PFSK-1 (cell line): Measurements from ENCODE around the gene SCYGR3.

Experiments used
- FOXP2 ChIP-seq: optimal IDR thresholded peaks from 2 replicates; pipeline ENCODE3; 2011; ENCODE audit warnings: borderline replicate concordance, control low read depth, inconsistent platforms; ENCODE audit not compliant: insufficient read depth; ENCODE audit errors: extremely low read length, extremely low read depth
- POLR2AphosphoS5 ChIP-seq: IDR thresholded peaks from 2 replicates; pipeline ENCODE4 v1.6.1; 2012; ENCODE audit warnings: low read depth, mild to moderate bottlenecking, control low read depth, low read length, moderate library complexity
- SIN3A ChIP-seq: IDR thresholded peaks from 2 replicates; pipeline ENCODE4 v1.6.1; 2012; ENCODE audit warnings: mild to moderate bottlenecking, low read length, moderate library complexity, borderline replicate concordance; ENCODE audit not compliant: insufficient read depth
- TAF1 ChIP-seq: IDR thresholded peaks from 2 replicates; pipeline ENCODE4 v1.6.1; 2012; ENCODE audit warnings: low read length, control low read depth, borderline replicate concordance; ENCODE audit not compliant: insufficient read depth
- TF ChIP-seq, protein P1 (sequence below), 2 experiments: IDR thresholded peaks; 2 replicates each; pipeline versions ENCODE4 v1.6.1 to v1.8.0; 2011 to 2012; ENCODE audit warnings: low read depth in 2 of 2, low read length in 2 of 2, control low read depth in 1 of 2, inconsistent platforms in 1 of 2, mild to moderate bottlenecking in 1 of 2, moderate library complexity in 1 of 2; ENCODE audit not compliant: insufficient read depth in 1 of 2

Gene SCYGR3

DNA sequence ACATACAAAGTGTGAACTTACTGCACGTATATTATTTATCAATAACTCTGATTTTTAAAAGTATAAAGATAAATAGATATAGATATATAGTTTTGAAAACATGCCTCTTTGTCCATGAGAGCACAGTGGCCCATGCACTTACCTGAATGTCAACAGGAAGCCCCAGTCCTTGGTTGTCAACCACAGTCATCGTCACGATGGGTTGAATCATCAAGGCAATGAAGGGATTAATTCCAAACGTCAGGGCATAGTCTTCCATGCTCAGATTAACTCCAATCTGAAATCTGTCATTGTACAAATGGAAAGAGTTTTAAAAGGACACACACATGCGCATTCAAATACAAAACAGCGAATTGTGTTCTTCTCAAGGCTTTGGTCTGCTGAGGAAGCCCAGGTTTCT lies 18.2 kb upstream of the SCYGR3 start:
- no peak for TF ChIP-seq FOXP2

DNA sequence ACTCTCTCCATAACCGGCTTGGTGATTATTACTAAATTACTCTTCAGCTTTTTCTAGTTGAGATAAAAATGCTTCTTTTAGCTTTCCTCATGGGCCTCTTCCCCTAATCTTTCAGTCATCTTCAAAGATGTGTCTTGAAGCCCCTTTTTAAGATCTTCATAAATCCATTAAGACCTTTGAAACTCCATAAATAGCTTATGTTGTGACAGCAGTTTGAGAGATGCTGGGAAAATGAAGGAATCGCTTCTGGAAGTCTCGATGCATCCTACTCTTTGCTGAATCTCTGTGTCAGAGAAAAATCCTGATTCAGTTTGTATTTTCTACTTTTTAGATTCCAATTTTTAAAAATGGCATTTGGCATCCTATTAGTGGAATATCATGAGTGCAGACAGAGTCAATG lies 15.7 kb upstream of the SCYGR3 start:
- no peak for TF ChIP-seq POLR2AphosphoS5
- TF ChIP-seq SIN3A = no peak
- no peak for TF ChIP-seq TAF1
- TF ChIP-seq, protein P1, sequence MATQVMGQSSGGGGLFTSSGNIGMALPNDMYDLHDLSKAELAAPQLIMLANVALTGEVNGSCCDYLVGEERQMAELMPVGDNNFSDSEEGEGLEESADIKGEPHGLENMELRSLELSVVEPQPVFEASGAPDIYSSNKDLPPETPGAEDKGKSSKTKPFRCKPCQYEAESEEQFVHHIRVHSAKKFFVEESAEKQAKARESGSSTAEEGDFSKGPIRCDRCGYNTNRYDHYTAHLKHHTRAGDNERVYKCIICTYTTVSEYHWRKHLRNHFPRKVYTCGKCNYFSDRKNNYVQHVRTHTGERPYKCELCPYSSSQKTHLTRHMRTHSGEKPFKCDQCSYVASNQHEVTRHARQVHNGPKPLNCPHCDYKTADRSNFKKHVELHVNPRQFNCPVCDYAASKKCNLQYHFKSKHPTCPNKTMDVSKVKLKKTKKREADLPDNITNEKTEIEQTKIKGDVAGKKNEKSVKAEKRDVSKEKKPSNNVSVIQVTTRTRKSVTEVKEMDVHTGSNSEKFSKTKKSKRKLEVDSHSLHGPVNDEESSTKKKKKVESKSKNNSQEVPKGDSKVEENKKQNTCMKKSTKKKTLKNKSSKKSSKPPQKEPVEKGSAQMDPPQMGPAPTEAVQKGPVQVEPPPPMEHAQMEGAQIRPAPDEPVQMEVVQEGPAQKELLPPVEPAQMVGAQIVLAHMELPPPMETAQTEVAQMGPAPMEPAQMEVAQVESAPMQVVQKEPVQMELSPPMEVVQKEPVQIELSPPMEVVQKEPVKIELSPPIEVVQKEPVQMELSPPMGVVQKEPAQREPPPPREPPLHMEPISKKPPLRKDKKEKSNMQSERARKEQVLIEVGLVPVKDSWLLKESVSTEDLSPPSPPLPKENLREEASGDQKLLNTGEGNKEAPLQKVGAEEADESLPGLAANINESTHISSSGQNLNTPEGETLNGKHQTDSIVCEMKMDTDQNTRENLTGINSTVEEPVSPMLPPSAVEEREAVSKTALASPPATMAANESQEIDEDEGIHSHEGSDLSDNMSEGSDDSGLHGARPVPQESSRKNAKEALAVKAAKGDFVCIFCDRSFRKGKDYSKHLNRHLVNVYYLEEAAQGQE (IDR thresholded peaks at IDR 0.05; ENCODE audit: insufficient read depth in 1 of 2, low read depth in 2 of 2, low read length in 2 of 2) = no peak
- TF ChIP-seq FOXP2 = no peak

DNA sequence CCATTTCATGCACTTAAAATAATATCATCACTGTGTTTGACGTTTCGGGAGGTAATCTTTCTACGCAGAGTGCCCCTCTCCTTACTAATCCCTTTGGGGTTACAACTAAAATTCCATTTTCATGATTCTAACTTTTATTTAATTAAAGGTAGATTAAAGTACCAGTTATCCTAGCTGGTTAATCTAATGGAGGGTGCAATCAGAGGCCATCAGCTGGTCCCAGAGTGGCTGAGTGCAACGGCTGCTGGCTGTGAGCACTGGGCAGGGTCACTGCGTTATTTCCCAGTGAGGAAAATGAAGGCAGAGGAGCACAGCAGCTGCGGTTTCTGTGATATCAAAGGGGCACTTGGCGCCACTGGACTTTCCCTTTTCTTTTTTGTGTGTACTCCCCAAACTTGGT lies 14.8 kb upstream of the SCYGR3 start:
- TF ChIP-seq, protein P1 (IDR thresholded peaks at IDR 0.05; ENCODE audit: insufficient read depth in 1 of 2, low read depth in 2 of 2, low read length in 2 of 2) = no peak
- TF ChIP-seq TAF1 (no peak), SIN3A (no peak), FOXP2 (no peak), POLR2AphosphoS5 (no peak)

DNA sequence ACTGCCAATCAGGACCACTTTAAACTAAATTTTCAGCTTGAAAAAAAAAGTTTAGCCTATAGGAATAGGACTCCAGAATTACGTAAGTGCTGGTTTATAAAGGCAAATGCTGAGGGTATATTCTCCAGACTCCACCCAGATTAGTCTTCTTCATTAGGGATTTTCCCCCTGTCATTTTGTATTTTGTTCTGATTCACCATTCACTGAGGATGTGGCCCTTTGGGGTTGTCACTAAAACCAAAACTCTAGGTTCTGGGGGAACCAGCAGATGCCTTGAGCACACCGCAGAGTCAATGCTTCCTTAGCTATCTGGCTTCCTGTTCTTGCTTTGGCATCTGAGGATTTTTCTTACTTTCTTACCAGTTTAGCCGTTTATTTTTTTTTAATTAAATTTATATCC lies 13.1 kb upstream of the SCYGR3 start:
- TF ChIP-seq FOXP2 (no peak), TAF1 (no peak), SIN3A (no peak), POLR2AphosphoS5 (no peak)
- TF ChIP-seq, protein P1 (IDR thresholded peaks at IDR 0.05; ENCODE audit: insufficient read depth in 1 of 2, low read depth in 2 of 2, low read length in 2 of 2) = no peak

DNA sequence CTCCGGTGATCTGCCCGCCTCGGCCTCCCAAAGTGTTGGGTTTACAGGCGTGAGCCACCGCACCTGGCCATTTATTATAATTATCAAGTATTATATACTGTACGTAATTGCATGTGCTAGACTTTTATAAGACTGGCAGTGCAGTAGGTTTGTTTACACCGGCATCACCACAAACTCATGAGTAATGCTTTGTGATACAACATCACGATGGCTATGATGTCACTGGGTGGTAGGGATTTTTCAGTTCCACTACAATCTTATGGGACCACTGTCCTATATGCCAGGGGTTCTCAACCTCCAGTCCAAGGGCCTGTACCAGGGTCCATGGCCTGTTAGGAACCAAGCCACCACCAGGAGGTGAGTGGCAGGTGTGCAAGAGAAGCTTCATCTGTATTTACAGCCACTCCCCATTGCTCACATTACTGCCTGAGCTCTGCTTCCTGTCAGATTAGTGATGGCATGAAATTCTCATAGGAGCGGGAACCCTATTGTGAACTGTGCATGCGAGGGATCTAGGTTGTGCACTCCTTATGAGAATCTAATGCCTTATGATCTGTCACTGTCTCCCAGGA lies 12.0 kb upstream of the SCYGR3 start:
- TF ChIP-seq TAF1 (no peak), POLR2AphosphoS5 (no peak), FOXP2 (no peak), SIN3A (no peak)
- TF ChIP-seq, protein P1 (IDR thresholded peaks at IDR 0.05; ENCODE audit: insufficient read depth in 1 of 2, low read depth in 2 of 2, low read length in 2 of 2) = no peak

DNA sequence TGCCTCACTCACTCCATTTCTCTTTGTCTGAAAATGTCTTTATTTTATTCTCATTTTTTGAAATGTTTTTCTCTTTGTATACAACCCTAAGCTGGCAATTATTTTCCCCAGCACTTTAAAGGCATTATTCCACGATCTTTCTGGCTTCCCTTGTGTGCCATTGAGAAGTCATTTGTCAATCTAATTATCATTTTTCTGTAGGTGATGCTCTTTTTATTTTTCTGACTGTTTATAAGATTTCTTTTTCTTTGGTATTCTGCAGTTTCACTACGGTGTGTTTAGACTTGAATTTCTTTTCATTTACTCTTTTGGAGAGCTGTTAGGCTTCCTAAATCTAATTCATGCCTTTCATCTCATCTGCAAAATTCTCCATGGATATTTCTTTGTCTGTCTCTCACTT lies 10.8 kb upstream of the SCYGR3 start:
- TF ChIP-seq TAF1 (no peak), FOXP2 (no peak), POLR2AphosphoS5 (no peak), SIN3A (no peak)
- TF ChIP-seq, protein P1 (IDR thresholded peaks at IDR 0.05; ENCODE audit: insufficient read depth in 1 of 2, low read depth in 2 of 2, low read length in 2 of 2) = no peak
